PFSK-1 (cell line): Measurements from ENCODE around the gene CDON.

Experiments
- FOXP2 ChIP-seq: optimal IDR thresholded peaks from 2 replicates; pipeline ENCODE3; 2011; ENCODE audit warnings: borderline replicate concordance, control low read depth, inconsistent platforms; ENCODE audit not compliant: insufficient read depth; ENCODE audit errors: extremely low read length, extremely low read depth
- POLR2AphosphoS5 ChIP-seq: IDR thresholded peaks from 2 replicates; pipeline ENCODE4 v1.6.1; 2012; ENCODE audit warnings: low read depth, mild to moderate bottlenecking, control low read depth, low read length, moderate library complexity
- REST ChIP-seq, 2 experiments: IDR thresholded peaks; 2 replicates each; pipeline versions ENCODE4 v1.6.1 to v1.8.0; 2011 to 2012; ENCODE audit warnings: low read depth in 2 of 2, low read length in 2 of 2, control low read depth in 1 of 2, inconsistent platforms in 1 of 2, mild to moderate bottlenecking in 1 of 2, moderate library complexity in 1 of 2; ENCODE audit not compliant: insufficient read depth in 1 of 2
- SIN3A ChIP-seq: IDR thresholded peaks from 2 replicates; pipeline ENCODE4 v1.6.1; 2012; ENCODE audit warnings: mild to moderate bottlenecking, low read length, moderate library complexity, borderline replicate concordance; ENCODE audit not compliant: insufficient read depth
- TAF1 ChIP-seq: IDR thresholded peaks from 2 replicates; pipeline ENCODE4 v1.6.1; 2012; ENCODE audit warnings: low read length, control low read depth, borderline replicate concordance; ENCODE audit not compliant: insufficient read depth

The CDON gene

GRCh38 chr11:126086248-126086647 lies 23.6 kb upstream of the CDON start:
- TF ChIP-seq POLR2AphosphoS5 = no peak
- no peak for TF ChIP-seq TAF1
- no peak for TF ChIP-seq REST (IDR thresholded peaks at IDR 0.05; ENCODE audit: insufficient read depth in 1 of 2, low read depth in 2 of 2, low read length in 2 of 2)
- TF ChIP-seq SIN3A = no peak
- no peak for TF ChIP-seq FOXP2

GRCh38 chr11:126084608-126084912 lies 21.9 kb upstream of the CDON start:
- TF ChIP-seq TAF1 (no peak), SIN3A (no peak), REST (IDR thresholded peaks at IDR 0.05; ENCODE audit: insufficient read depth in 1 of 2, low read depth in 2 of 2, low read length in 2 of 2) (no peak), POLR2AphosphoS5 (no peak), FOXP2 (no peak)

GRCh38 chr11:126083829-126084607 lies 21.4 kb upstream of the CDON start:
- TF ChIP-seq TAF1 (no peak), FOXP2 (no peak)

- no peak for TF ChIP-seq FOXP2
- TF ChIP-seq POLR2AphosphoS5 = no peak
- no peak for TF ChIP-seq TAF1
- TF ChIP-seq REST (IDR thresholded peaks at IDR 0.05; ENCODE audit: insufficient read depth in 1 of 2, low read depth in 2 of 2, low read length in 2 of 2) = no peak
- no peak for TF ChIP-seq SIN3A
These were observed 19.8 kb upstream of the CDON start for GRCh38 chr11:126082251-126083109.

- no peak for TF ChIP-seq POLR2AphosphoS5
- no peak for TF ChIP-seq FOXP2
- TF ChIP-seq REST (IDR thresholded peaks at IDR 0.05; ENCODE audit: insufficient read depth in 1 of 2, low read depth in 2 of 2, low read length in 2 of 2) = no peak
- TF ChIP-seq TAF1 = no peak
- TF ChIP-seq SIN3A = no peak
These were observed 19.2 kb upstream of the CDON start for GRCh38 chr11:126081915-126082250.
